Measurements from ENCODE around the gene RYR1.
"Not testable (repeated sequence)": the region's sequence is repeated elsewhere in the genome, so short reads cannot be mapped to it uniquely, and the experiment has no call there.

RYR1 gene

GRCh38 chr19:38496116-38496515, 62.6 kb downstream of the RYR1 start:
- DNase-seq: no peak

- no peak for DNase-seq
These were observed 63.4 kb downstream of the RYR1 start for GRCh38 chr19:38496603-38497487.

- DNase-seq: no peak
These were observed 64.4 kb downstream of the RYR1 start for GRCh38 chr19:38497907-38498306.

GRCh38 chr19:38499532-38499931, 66.0 kb downstream of the RYR1 start:
- DNase-seq: no peak

- DNase-seq: no peak
These were observed 67.0 kb downstream of the RYR1 start for GRCh38 chr19:38500450-38500849.

GRCh38 chr19:38502410-38503076, 69.1 kb downstream of the RYR1 start:
- no peak for DNase-seq

- no peak for DNase-seq
These were observed 69.6 kb downstream of the RYR1 start for GRCh38 chr19:38503077-38503410.

- DNase-seq: no peak
These were observed 72.5 kb downstream of the RYR1 start for GRCh38 chr19:38505958-38506357.

- DNase-seq: no peak
These were observed 72.9 kb downstream of the RYR1 start for GRCh38 chr19:38506375-38506722.

GRCh38 chr19:38506723-38507550, 73.4 kb downstream of the RYR1 start:
- peak; percentile 59 for DNase-seq

- DNase-seq: no peak
These were observed 74.1 kb downstream of the RYR1 start for GRCh38 chr19:38507551-38508127.

- DNase-seq: no peak
These were observed 75.0 kb downstream of the RYR1 start for GRCh38 chr19:38508507-38508906.

- no peak for DNase-seq
These were observed 75.5 kb downstream of the RYR1 start for GRCh38 chr19:38509027-38509426.

GRCh38 chr19:38511074-38511708, 77.7 kb downstream of the RYR1 start:
- DNase-seq: no peak

GRCh38 chr19:38512277-38512676, 78.8 kb downstream of the RYR1 start:
- DNase-seq: no peak

- DNase-seq: not testable (repeated sequence)
These were observed 79.7 kb downstream of the RYR1 start for GRCh38 chr19:38513156-38513555.

GRCh38 chr19:38513762-38514167, 80.3 kb downstream of the RYR1 start:
- no peak for DNase-seq

- peak; percentile 72 for DNase-seq
These were observed 81.5 kb downstream of the RYR1 start for GRCh38 chr19:38514812-38515633.

- DNase-seq: no peak
These were observed 82.4 kb downstream of the RYR1 start for GRCh38 chr19:38515896-38516295.

- DNase-seq: no peak
These were observed 83.3 kb downstream of the RYR1 start for GRCh38 chr19:38516802-38517201.

GRCh38 chr19:38517321-38517720, 83.8 kb downstream of the RYR1 start:
- no peak for DNase-seq

- not testable (repeated sequence) for DNase-seq
These were observed 84.5 kb downstream of the RYR1 start for GRCh38 chr19:38517980-38518379.
